T47D (cell line): ENCODE results near the gene CD8A.

Source experiments
- DNase-seq, 2 experiments: peaks; one replicate each; pipeline versions ENCODE4 v3.0.0 to v3.0.0-alpha.2; 2011 to 2012; ENCODE audit warnings: low read depth in 1 of 2, low spot score in 1 of 2
- JUND ChIP-seq: IDR thresholded peaks from 2 replicates; pipeline ENCODE4 v1.6.1; 2012; ENCODE audit warnings: low read depth
- in situ Hi-C: cut with HindIII; loops from 2 replicates; pipeline ENCODE4 v1.10.0; 2016; ENCODE audit warnings: low sequenced_read_pairs, low pct_unique_long_range_greater_than_20kb

The CD8A gene

DNA sequence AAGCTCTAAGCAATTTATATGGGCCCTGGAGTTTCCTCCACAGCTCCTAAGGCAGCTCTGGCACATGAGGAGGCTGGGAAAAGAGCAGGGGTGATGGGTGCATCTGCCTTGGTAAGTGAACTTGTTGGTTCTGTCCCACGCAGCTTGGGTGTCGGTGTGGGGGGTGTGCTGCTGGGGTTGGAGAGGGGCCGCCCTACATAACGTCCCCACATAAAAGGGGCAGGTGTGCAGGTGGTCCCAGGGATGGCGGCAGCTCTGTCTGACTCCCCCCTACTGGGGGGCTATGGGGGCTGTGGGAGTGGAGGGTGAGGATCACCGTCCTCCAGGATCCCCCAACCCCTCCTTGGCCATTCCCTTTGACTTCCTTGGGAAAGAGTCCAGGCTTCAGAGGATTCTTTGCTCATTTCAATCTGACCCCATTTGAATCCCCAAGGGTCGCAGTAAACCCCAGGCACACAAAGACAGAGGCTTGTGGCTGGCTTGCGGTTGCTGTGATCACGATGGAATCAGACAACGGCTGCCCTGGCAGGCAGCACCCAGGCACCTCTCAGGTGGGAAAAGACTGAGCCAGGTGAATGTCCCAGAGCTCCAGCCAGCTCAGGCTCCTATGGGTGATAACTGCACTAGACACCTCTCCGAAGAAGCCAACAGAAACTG lies 34.5 kb upstream of the CD8A start:
- no peak for TF ChIP-seq JUND
- in situ Hi-C loops: no loop called here
- no peak for DNase-seq

DNA sequence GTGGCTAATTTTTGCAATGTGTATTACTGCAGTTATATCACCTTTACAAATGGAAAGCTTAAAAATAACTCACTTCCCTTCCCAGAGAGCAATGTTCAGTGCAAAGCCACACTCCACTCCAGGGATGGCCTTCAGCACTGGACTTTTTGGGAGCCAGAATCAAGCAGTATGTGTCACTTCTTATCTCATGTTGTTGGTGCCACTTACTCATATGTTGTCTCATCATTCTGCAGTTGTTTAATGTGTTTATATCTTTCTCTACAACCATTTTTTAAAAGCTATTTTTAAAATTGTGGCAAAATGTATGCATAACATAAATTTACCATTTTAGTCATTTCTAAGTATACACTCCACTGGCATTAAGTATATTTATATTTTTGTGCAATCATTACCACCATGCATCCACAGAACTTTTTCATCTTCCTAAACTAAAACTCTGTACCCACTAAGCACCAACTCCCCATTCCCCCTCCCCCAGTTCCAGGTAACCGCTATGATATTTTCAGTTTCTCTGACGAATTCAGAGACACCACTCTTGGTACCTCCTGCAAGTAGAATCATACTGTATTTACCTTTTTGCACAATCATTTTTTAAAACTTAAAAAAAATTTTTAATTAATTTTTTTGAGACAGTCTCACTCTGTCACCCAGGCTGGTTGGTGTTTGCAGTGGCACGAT lies 32.1 kb upstream of the CD8A start:
- in situ Hi-C loops: no loop called here
- TF ChIP-seq JUND: no peak
- DNase-seq: no peak

DNA sequence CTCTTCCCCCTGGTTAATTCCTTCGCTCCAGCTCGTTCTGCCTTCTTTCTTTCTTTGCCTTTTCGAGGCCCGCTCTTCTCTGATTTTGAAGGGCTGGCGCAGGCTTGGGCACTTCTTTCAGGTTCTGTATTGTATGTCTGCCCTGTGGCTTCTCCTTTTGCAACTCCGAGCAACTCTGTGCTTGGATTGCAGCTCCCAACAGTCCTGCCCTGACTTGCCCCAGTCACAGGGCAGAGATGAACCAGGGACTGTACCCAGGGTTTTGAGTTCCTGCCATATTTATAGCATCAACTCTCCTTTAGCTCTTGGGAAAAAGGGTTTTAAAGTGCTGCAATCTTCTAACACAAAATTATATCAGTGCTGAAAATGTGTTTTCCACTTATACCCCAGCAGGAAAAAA lies 31.1 kb upstream of the CD8A start:
- in situ Hi-C loops: no loop called here
- DNase-seq: no peak
- no peak for TF ChIP-seq JUND

- in situ Hi-C loops: no loop called here
- TF ChIP-seq JUND: no peak
- no peak for DNase-seq
These were observed 30.6 kb upstream of the CD8A start for GRCh38 chr2:86821306-86821705.

GRCh38 chr2:86818957-86819356 lies 28.2 kb upstream of the CD8A start:
- in situ Hi-C loops: no loop called here
- TF ChIP-seq JUND: no peak
- no peak for DNase-seq

DNA sequence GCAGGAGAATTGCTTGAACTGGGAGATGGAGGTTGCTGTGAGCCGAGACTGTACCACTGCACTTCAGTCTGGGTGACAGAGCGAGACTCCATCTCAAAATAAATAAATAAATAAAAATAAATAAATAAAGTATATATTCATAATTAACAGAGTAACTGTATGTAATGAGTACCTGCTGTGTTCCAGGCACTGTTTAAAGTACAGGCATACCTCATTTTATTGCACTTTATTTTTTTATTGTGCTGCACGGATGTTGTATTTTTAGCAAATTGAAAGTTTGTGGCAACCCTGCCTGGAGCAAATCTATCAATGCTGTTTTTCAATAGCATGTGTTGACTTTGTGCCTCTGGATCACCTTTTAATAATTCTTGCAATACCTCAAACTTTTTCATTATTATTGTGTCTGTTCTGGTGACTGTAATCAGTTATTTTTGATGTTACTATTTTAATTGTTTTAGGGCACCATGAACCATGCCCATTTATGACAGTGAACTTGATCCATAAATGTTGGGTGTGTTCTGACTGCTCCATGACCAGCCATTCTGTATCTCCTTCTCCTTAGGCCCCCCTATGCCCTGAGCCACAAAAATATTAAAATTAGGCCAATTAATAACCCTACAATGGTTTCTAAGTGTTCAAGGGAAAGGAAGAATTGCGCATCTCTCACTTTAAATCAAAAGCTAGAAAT lies 27.5 kb upstream of the CD8A start:
- in situ Hi-C loops: no loop called here
- TF ChIP-seq JUND: no peak
- DNase-seq: no peak

GRCh38 chr2:86815611-86816010 lies 24.9 kb upstream of the CD8A start:
- in situ Hi-C loops: no loop called here
- DNase-seq: no peak
- TF ChIP-seq JUND: no peak

DNA sequence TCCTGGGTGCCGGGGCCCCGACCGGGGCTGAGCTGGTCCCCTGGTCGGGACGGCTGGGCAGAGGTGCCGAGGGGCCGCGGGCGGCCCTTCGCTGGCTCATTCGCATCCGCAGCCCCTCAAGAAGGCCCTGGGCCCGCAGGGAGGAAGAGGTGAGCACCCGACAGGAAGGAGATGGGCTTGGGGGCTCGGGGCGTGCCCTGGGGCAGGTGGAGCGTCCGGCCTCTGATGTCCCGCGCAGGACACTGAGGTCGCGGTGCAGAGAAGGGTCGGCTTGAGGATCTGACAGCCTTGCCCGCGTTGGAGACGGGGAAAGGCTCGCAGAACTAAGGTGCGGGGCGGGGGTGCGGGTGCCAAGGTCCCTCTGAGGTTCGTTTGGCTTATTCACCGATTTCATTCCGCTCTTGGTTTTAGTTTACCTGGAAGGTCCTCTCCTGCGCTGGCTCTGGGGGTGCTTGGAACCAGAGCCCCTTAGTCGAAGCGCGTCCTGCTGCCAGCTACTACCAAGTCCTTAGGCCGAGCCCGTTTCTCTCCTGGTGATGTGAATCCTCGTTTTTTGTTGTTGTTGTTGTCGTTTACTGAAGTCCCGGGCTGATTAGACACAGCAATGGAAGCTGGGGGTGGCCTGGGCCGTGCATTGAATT lies 18.9 kb upstream of the CD8A start:
- no peak for TF ChIP-seq JUND
- DNase-seq: no peak
- in situ Hi-C loops: no loop called here

GRCh38 chr2:86808315-86809161 lies 17.8 kb upstream of the CD8A start:
- peak; percentile 88 to 94 for DNase-seq
- in situ Hi-C loops: no loop called here
- TF ChIP-seq JUND: no peak

GRCh38 chr2:86807468-86808275 lies 17.0 kb upstream of the CD8A start:
- no peak for TF ChIP-seq JUND
- peak; percentile 62 to 75 for DNase-seq
- in situ Hi-C loops: no loop called here

DNA sequence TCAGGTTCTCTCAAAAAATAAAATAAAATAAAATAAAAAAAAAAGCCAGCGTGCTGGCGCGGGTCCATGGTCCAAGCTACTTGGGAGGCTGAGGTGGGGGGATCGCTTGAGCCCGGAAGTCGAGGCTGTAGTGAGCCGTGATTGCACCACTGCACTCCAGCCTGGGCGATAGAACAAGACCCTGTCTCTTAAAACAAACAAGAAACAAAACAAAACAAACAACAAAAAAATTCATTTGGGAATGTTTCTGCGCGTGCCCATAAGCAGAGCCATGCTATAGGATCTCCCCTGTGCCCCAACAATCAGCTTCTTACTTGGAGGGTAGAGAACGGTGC lies 16.4 kb upstream of the CD8A start:
- TF ChIP-seq JUND: no peak
- in situ Hi-C loops: no loop called here
- DNase-seq: no peak
